IPS-18c (cell line): ENCODE data around the gene NTF3.

ENCODE experiments used
- H3K4me3 ChIP-seq: 2 replicates; pipeline ENCODE4 v1.7.0; 2013; ENCODE audit warnings: low read depth, mild to moderate bottlenecking, low read length, moderate library complexity; ENCODE audit not compliant: insufficient read depth
- H3K9me3 ChIP-seq: one replicate; pipeline ENCODE4 v1.6.1; 2013; ENCODE audit warnings: mild to moderate bottlenecking, low read length, moderate library complexity; ENCODE audit not compliant: control insufficient read depth, insufficient read depth

The NTF3 gene

GRCh38 chr12:5428332-5429221 is 3.3 kb upstream of the NTF3 start:
- Histone ChIP-seq H3K9me3 (peaks cover 4% of the 10 kb centered on the region), H3K4me3 (peak overlapping the region; percentile 38; the same call in 1 of the 2 replicates)

GRCh38 chr12:5429741-5430557 is 2.0 kb upstream of the NTF3 start:
- Histone ChIP-seq H3K4me3 (peak overlapping the region; percentile 50), H3K9me3 (peaks cover 4% of the 10 kb centered on the region)

- Histone ChIP-seq H3K9me3 (peaks cover 4% of the 10 kb centered on the region), H3K4me3 (peak overlapping the region; percentile 50)
Measured at GRCh38 chr12:5430641-5431603, 986 bp upstream of the NTF3 start.

- Histone ChIP-seq H3K9me3 (peaks cover 4% of the 10 kb centered on the region), H3K4me3 (peak overlapping the region; percentile 48)
Measured at GRCh38 chr12:5433081-5433844, 1.4 kb downstream of the NTF3 start.

- peak overlapping the region; percentile 48; the same call in 1 of the 2 replicates for H3K4me3 ChIP-seq
Measured at GRCh38 chr12:5433845-5434646, 2.1 kb downstream of the NTF3 start.

GRCh38 chr12:5434647-5435560 is 3.0 kb downstream of the NTF3 start:
- Histone ChIP-seq H3K4me3 (no peak overlapping the region; the same call in 1 of the 2 replicates), H3K9me3 (peaks cover 4% of the 10 kb centered on the region)

More at GRCh38 chr12:5433845-5434646, 2.1 kb downstream of the NTF3 start:
- peaks cover 4% of the 10 kb centered on the region for H3K9me3 ChIP-seq

- Histone ChIP-seq H3K9me3 (peaks cover 4% of the 10 kb centered on the region), H3K4me3 (no peak overlapping the region)
Measured at GRCh38 chr12:5437182-5437583, 5.3 kb downstream of the NTF3 start.

- Histone ChIP-seq H3K4me3 (no peak overlapping the region), H3K9me3 (peaks cover under 1% of the 10 kb centered on the region)
Measured at GRCh38 chr12:5437589-5437988, 5.7 kb downstream of the NTF3 start.

GRCh38 chr12:5438671-5439200 is 6.8 kb downstream of the NTF3 start:
- H3K9me3 ChIP-seq, result no peaks in the 10 kb centered on the region
- no peak overlapping the region for H3K4me3 ChIP-seq

- no peak overlapping the region for H3K4me3 ChIP-seq
- no peaks in the 10 kb centered on the region for H3K9me3 ChIP-seq
Measured at GRCh38 chr12:5439371-5439771, 7.5 kb downstream of the NTF3 start.

- no peak overlapping the region for H3K4me3 ChIP-seq
- no peaks in the 10 kb centered on the region for H3K9me3 ChIP-seq
Measured at GRCh38 chr12:5439788-5440300, 7.9 kb downstream of the NTF3 start.

- H3K9me3 ChIP-seq, result no peaks in the 10 kb centered on the region
- no peak overlapping the region for H3K4me3 ChIP-seq
Measured at GRCh38 chr12:5440978-5441377, 9.1 kb downstream of the NTF3 start.

GRCh38 chr12:5441497-5442236 is 9.8 kb downstream of the NTF3 start:
- H3K4me3 ChIP-seq, result no peak overlapping the region
- no peaks in the 10 kb centered on the region for H3K9me3 ChIP-seq
